Muscle of arm (tissue), 12 donors: ENCODE measurements around the gene RNF4. TPM values are rescaled to one million over a fixed set of nuclear protein-coding genes. Genes with fewer than 3 reads are reported as not detected.
A peak's percentile ranks its signal among the peaks of the same experiment; 100 is the strongest.
"Not testable (repeated sequence)": the region's sequence is repeated elsewhere in the genome, so short reads cannot be mapped to it uniquely, and the experiment has no call there.

Experiments used
- DNase-seq: peaks from one replicate; pipeline ENCODE4 v3.0.0-alpha.2; 2013
- polyA plus RNA-seq, 12 donors: library from polyadenylated mRNA; unstranded; fragments of 120-200 nt; gene quantifications; one replicate each; pipeline ENCODE4 v1.2.1, GENCODE V29; 2013; ENCODE audit not compliant: insufficient read length in 12 of 12

The RNF4 gene
- polyA plus RNA-seq, 12 donors, result 34.0 to 56.8 (median 39.0) TPM; not detected in 1

GRCh38 chr4:2516635-2517034 is 47.7 kb downstream of the RNF4 start:
- DNase-seq, result no peak

GRCh38 chr4:2526559-2526958 is 57.7 kb downstream of the RNF4 start:
- no peak for DNase-seq

GRCh38 chr4:2534904-2535375 is 66.0 kb downstream of the RNF4 start:
- DNase-seq, result no peak

- peak; percentile 46 for DNase-seq
Measured at GRCh38 chr4:2535376-2536192, 66.7 kb downstream of the RNF4 start.

- DNase-seq, result peak; percentile 99
Measured at GRCh38 chr4:2536193-2537010, 67.5 kb downstream of the RNF4 start, which contains the start of gene FAM193A. Gene FAM193A, plus strand, starts transcription at chr4:2536647. Its CDS starts 269 bp downstream, at chr4:2536916.

- peak; percentile 21 for DNase-seq
Measured at GRCh38 chr4:2537011-2537830, 68.3 kb downstream of the RNF4 start.

GRCh38 chr4:2543580-2544191 is 74.8 kb downstream of the RNF4 start:
- DNase-seq, result not testable (repeated sequence)

- DNase-seq, result no peak
Measured at GRCh38 chr4:2545321-2546013, 76.6 kb downstream of the RNF4 start.

GRCh38 chr4:2546286-2546823 is 77.4 kb downstream of the RNF4 start:
- no peak for DNase-seq

GRCh38 chr4:2546961-2547691 is 78.2 kb downstream of the RNF4 start:
- DNase-seq, result not testable (repeated sequence)

- no peak for DNase-seq
Measured at GRCh38 chr4:2551118-2551517, 82.2 kb downstream of the RNF4 start.

- no peak for DNase-seq
Measured at GRCh38 chr4:2552806-2553205, 83.9 kb downstream of the RNF4 start.

- no peak for DNase-seq
Measured at GRCh38 chr4:2558301-2558700, 89.4 kb downstream of the RNF4 start.

GRCh38 chr4:2560167-2560566 is 91.3 kb downstream of the RNF4 start:
- no peak for DNase-seq

Other genes with a start within 250 kb of the RNF4 start
- gene HAUS3, start 227.0 kb upstream of the RNF4 start, polyA plus RNA-seq, result 10 to 100 TPM in 11 of 12 donors, not detected in 1; 11.2 to 21.3 (median 14.3) TPM
- 1 to 10 TPM in 10 of 12 donors, not detected in 2; 1.7 to 4.1 (median 2.8) TPM for gene POLN, start 227.0 kb upstream of the RNF4 start, polyA plus RNA-seq
- 10 to 100 TPM in 11 of 12 donors, not detected in 1; 42.1 to 72.4 (median 50.0) TPM for gene MXD4, start 207.0 kb upstream of the RNF4 start, polyA plus RNA-seq
- 1 to 10 TPM in 8 of 12 donors, under 1 TPM in 2, not detected in 2; 0.89 to 5.0 (median 2.1) TPM for gene ZFYVE28, start 50.5 kb upstream of the RNF4 start, polyA plus RNA-seq
- under 1 TPM in 4 of 12 donors, not detected in 8; 0.12 to 0.22 (median 0.16) TPM for gene CFAP99, start 50.2 kb upstream of the RNF4 start, polyA plus RNA-seq
- gene FAM193A, start 67.5 kb downstream of the RNF4 start, polyA plus RNA-seq, result 10 to 100 TPM in 11 of 12 donors, not detected in 1; 15.5 to 36.3 (median 18.8) TPM